GM19238 (cell line): Measurements from ENCODE around the gene ATP8A1.
A peak's percentile ranks its signal among the peaks of the same experiment; 100 is the strongest.
"Not testable (repeated sequence)": the region's sequence is repeated elsewhere in the genome, so short reads cannot be mapped to it uniquely, and the experiment has no call there.

Source experiments
- DNase-seq: peaks from one replicate; pipeline ENCODE4 v3.0.0; 2011; ENCODE audit warnings: low spot score; ENCODE audit not compliant: insufficient read length

Gene ATP8A1

GRCh38 chr4:42471896-42472295 is 185.0 kb downstream of the ATP8A1 start:
- no peak for DNase-seq

GRCh38 chr4:42470023-42470422 is 186.9 kb downstream of the ATP8A1 start:
- no peak for DNase-seq

GRCh38 chr4:42467777-42468176 is 189.1 kb downstream of the ATP8A1 start:
- not testable (repeated sequence) for DNase-seq

GRCh38 chr4:42466273-42466844 is 190.5 kb downstream of the ATP8A1 start:
- DNase-seq: no peak

GRCh38 chr4:42464550-42465094 is 192.3 kb downstream of the ATP8A1 start:
- DNase-seq: no peak

GRCh38 chr4:42461216-42461615 is 195.7 kb downstream of the ATP8A1 start:
- DNase-seq: not testable (repeated sequence)

GRCh38 chr4:42460043-42460442 is 196.9 kb downstream of the ATP8A1 start:
- peak; percentile 11 for DNase-seq

- no peak for DNase-seq
Observed at GRCh38 chr4:42458657-42459056, 198.2 kb downstream of the ATP8A1 start.

GRCh38 chr4:42454755-42455420 is 202.0 kb downstream of the ATP8A1 start:
- no peak for DNase-seq

GRCh38 chr4:42453612-42454011 is 203.3 kb downstream of the ATP8A1 start:
- DNase-seq: no peak

GRCh38 chr4:42452823-42453222 is 204.1 kb downstream of the ATP8A1 start:
- no peak for DNase-seq

GRCh38 chr4:42446823-42447222 is 210.1 kb downstream of the ATP8A1 start:
- DNase-seq: no peak

GRCh38 chr4:42445038-42445437 is 211.9 kb downstream of the ATP8A1 start:
- DNase-seq: no peak

GRCh38 chr4:42442601-42443000 is 214.3 kb downstream of the ATP8A1 start:
- no peak for DNase-seq

GRCh38 chr4:42440083-42440482 is 216.8 kb downstream of the ATP8A1 start:
- no peak for DNase-seq

- DNase-seq: no peak
Observed at GRCh38 chr4:42436928-42437565, 219.9 kb downstream of the ATP8A1 start.

- DNase-seq: no peak
Observed at GRCh38 chr4:42428036-42428435, 228.9 kb downstream of the ATP8A1 start.

- no peak for DNase-seq
Observed at GRCh38 chr4:42425146-42426065, 231.5 kb downstream of the ATP8A1 start.

GRCh38 chr4:42420140-42420539 is 236.8 kb downstream of the ATP8A1 start:
- no peak for DNase-seq

GRCh38 chr4:42417550-42417949 is 239.4 kb downstream of the ATP8A1 start:
- no peak for DNase-seq

GRCh38 chr4:42416017-42416416 is 240.9 kb downstream of the ATP8A1 start:
- no peak for DNase-seq
